Activated CD8-positive, alpha-beta memory T cell treated with anti-CD3 and anti-CD28 coated beads, Interleukin-2, amount 50 U/mL, for 4 hours (primary cell): ENCODE data around the gene PHTF1.

Experiments used
- DNase-seq: peaks from one replicate; pipeline ENCODE4 v3.0.0-alpha.2; 2020

The PHTF1 gene

DNA sequence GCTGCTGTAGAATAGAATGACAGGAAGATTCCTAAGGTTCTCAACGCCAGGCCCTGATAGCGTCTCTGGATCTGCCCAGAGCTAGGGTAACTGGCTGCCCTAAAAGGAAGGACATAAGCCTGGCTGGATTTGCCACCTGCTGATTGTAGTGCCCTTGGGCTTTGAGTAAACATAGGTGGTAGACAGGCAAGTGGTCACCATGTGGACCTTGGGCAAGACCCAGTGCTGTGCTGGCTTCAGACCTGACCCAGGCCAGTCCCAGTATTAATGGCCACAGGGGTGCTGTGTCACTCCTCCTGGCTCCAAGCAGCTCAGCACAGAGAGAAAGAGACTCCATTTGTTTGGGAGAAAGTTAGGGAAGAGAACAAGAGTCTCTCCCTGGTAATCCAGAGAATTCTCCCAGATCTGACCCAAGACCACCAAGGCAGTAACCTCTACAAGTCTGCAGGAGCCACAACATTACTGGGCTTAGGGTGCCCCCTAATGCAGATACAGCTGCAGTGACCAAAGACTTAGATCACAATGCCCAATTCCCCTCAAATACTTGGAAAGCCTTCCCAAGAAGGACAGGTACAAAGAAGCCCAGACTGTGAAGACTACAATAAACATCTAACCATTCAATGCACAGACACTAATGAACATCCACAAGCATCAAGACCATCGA is 44.5 kb downstream of the PHTF1 start:
- no peak for DNase-seq

DNA sequence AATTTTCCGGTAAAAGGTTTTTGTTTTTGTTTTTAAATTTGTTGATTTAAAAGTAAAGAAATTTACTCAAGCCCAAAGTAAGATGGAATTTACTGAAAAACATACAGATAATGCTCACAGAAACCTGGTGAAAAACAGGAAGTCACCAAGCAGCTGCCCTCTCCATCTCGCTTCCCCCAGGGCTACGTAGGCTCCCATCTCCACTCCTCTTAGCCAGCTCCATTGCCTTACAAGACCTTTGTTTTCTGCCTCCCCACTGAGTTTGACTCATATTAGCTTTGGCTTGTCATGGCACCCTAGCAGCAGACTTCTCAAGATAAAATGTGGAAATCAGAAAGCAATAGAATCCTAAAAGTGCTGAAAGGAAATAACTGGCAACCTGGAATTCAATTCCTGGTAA is 57.9 kb downstream of the PHTF1 start:
- DNase-seq = no peak

GRCh38 chr1:113694910-113695309 is 64.4 kb downstream of the PHTF1 start:
- no peak for DNase-seq

GRCh38 chr1:113692824-113693431 is 66.4 kb downstream of the PHTF1 start:
- no peak for DNase-seq

DNA sequence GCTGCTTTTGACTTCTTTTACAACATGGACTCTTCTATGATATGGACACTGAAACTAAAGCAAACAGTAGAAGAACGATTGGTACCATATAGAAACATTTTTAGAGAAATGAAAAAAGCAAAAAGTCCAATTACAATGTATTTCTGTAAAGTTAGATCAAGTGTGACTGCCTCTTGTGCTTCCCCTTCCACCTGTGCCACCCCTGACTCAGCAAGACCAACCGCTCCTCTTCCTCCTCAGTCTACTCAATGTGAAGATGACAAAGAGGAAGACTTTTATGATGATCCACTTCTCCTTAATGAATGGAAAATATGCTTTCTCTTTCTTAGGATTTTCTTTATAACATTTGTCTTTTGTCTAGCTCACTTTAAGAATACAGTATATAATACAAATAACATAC is 66.9 kb downstream of the PHTF1 start:
- DNase-seq = no peak

DNA sequence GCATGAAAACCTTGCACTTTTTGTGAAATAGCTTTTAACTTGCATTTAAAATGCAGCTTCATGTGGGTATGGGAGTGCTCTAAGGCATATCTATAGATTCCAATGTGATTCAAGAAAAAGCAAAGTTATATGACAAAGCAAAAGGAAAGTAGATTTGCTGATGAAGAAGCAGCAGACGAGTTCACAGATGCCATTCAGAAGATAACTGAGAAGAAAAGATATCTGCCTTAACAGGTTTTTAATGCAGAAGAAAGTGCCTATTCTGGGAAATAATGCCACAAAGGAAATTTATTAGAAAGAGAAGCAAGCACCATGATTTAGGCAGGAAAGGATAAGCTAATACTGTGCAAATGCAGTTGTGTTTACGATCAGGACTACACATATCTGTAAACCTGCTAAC is 68.1 kb downstream of the PHTF1 start:
- DNase-seq = no peak

DNA sequence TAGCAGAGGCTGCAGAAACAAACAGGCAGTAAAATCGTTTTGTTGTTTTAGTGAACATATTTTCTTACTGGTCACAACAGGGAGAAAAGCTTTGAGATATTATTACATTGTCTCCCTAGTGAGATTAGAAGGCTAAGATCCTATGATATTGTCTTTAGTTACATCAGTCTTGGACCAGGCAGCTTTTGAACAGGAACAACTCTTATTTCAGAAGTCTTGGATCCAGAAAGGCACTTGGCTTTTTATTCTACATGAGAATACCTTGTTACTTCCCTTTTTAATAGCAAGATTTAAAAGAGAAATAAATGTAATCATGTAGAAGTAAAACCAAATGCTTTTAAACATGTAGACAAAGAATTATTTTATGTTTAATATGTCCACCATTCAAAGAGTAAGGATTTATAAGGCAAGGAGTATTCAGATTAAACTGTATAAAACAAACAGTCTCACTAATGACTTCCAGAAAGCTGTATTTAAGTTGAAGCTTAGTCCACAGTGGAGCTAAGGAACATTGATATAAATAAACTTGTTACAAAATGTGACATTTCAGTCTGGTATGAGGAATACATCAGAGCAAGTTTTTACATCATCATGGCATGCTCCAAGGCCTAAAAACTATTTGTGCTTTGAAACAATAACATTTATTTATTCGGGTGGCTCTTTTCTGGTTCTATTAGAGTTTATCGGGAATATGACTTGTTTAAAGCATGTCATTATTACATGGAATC is 72.2 kb downstream of the PHTF1 start:
- no peak for DNase-seq

DNA sequence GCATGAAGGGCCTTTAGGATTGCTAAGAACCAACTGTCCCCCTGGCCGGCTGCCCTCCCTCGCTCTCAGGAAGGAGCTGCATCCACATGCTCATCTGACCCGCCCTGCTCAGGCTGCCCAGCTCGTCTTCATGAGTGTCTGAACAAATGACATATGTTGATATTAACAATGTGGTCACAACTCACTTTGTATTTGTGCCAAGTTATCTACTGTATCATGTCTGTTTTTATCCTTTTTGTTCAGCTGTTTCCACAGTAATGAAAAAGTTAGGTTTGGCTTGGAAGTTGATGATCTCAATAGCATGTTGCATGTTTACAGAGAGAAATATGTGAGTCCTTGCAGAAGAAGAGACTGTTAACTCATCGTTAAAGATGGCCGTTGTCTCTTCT is 75.1 kb downstream of the PHTF1 start:
- no peak for DNase-seq

DNA sequence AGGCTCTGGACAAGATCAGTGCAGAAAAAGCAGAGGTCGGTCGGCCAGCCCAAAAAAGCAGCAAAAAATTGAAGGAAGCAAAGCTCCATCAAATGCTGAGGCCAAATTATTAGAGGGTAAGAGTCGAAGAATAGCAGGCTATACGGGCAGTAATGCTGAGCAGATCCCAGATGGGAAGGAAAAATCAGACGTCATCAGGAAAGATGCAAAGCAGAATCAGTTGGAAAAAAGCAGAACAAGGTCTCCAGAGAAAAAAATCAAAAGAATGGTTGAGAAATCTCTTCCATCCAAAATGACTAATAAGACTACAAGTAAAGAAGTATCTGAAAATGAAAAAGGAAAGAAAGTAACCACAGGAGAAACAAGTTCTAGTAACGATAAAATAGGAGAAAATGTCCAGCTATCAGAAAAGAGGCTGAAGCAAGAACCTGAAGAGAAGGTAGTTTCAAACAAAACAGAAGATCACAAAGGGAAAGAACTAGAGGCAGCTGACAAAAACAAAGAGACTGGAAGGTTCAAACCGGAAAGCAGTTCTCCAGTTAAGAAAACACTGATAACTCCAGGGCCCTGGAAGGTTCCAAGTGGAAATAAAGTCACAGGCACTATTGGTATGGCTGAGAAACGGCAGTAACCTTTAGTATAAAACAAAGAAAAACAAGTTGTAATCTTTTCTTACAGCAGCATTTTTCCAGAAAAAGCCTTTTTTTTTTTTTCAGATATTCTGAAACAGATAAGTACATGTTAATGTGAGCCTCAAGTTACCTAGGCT is 75.7 kb downstream of the PHTF1 start:
- DNase-seq = no peak

DNA sequence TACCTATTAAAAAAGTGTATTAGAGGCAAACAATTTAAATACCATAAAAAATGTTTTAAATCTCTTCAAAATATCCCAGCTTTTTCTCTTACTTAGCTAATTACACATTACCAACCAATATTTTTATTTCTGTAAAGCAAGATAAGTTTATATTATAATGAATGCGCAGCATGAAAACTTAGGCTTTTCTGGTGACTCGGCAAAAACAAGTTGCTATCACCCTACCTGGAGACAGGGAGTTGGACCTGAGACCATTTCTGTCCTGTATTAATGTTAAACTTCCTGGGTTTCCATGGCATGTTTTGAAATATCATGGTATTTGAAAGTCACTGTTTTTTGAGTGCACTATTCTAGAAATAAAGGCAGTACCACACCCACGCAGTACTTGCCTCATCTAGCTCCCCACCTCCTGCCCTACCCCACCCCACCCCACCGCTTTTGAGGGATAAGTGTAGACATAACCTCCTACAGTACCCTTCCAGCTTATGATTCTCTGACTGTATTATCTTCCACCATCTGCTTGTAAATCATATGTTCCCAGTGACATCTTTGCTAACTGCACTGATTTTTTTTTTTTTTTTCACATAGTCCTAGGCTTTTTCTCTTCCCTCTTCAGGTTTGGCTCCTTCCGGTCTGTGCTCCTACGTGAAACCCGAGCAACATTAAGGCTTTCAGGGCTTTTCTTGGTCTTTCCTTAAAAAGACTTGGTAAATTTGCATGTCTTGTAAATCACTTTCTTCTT is 77.5 kb downstream of the PHTF1 start:
- no peak for DNase-seq

- no peak for DNase-seq
Measured at GRCh38 chr1:113678159-113678469, 81.2 kb downstream of the PHTF1 start.

- no peak for DNase-seq
Measured at GRCh38 chr1:113677250-113678158, 81.8 kb downstream of the PHTF1 start.

DNA sequence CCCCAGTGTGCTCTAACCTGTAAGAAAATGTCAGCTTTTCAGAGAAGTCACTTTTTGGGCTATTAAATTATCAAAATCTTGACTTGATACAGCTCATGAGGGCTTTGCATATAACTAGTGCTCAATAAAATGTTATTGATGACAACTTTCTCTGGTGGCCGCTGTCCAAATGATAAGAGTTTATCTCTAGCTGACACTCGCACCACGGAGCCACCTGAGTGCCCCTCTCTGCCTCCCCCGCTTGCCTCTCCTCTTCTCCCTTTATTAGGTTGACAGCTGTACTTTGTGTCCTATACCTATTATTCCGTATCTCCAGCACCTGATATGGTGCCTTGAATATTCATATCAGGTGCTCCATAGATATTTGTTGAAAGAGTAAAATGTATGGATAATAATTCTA is 82.8 kb downstream of the PHTF1 start:
- no peak for DNase-seq

DNA sequence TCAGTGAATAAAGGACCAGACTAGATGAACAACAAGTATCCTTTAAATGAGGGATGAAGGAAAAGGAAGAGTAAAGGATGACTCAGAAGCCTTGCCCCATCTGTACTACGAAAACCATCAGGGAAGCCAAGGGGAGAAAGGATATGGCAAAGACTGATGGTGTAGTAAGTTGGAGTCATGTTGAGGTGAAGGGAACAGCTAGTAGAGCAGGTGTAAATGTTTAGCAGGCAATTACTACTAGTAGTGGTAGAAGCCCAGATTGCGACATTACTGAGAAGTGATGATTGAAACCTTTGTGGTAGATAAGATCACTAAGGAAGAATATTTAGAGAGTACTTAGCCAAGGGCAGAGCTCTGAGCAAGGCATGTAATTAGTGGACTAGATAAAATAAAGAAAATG is 84.0 kb downstream of the PHTF1 start:
- no peak for DNase-seq

DNA sequence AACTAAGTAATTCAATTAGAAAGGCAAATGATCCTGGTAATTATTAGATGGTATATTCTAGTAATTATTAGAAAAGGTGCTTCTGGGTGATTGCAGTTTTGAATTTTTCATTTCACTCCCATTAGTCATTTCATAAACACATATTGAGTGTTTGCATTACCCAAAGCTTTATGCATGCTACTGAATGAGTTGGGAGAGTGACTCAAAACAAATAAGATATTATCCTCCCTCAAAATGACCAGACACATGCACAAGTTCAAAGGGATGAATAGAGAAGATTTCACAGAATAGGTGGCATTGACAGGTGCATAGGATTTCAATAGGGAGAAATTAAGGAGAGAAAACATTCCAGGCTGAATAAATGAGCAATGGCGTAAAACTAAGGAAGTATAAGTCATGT is 84.7 kb downstream of the PHTF1 start:
- no peak for DNase-seq

- DNase-seq = no peak
Measured at GRCh38 chr1:113672491-113672890, 86.8 kb downstream of the PHTF1 start.

- DNase-seq = no peak
Measured at GRCh38 chr1:113670650-113671049, 88.6 kb downstream of the PHTF1 start.

DNA sequence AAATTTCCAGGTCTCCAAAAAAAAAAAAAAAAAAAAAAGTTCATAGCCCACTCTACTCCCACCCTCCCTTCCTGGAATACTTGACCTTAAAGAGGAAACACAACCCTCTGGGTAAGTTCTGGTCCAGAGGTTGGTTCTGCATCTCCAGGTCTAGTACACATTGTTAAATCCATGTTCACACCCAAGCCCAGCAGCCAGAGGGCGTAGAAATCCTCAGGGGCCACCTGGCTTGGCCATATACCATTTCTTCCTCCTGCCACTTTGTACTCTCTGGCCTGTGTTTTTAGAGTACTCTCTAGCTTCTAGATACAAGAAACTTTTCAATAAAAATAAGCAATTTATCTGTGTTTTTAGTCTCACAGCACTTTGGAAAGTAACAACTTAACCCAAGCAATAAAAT is 89.3 kb downstream of the PHTF1 start:
- no peak for DNase-seq

DNA sequence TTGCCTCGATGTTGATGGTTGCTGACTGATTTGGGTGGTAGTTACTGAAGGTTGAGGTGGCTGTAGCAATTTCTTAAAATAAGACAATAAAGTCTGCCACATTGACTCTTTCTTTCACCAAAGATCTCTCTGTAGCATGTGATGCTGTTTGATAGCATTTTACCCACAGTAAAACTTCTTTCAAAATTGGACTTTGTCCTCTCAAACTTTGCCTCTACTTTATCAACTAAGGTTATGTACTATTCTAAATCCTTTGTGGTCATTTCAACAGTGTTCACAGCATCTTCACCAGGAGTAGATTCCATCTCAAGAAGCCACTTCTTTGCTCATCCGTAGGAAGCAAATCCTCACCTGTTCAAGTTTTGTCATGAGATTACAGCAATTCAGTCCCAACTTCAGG is 93.2 kb downstream of the PHTF1 start:
- DNase-seq = no peak

- DNase-seq = no peak
Measured at GRCh38 chr1:113665071-113665470, 94.2 kb downstream of the PHTF1 start.

GRCh38 chr1:113663165-113663951 is 95.9 kb downstream of the PHTF1 start:
- no peak for DNase-seq
